ENCODE measurements around the gene SERPINA4. TPM values are rescaled to one million over a fixed set of nuclear protein-coding genes. Genes with fewer than 3 reads are reported as not detected.

Gene SERPINA4
- total and polyA plus RNA-seq, 2 of the 13 experiments (the other 11 are each of a cell fraction or from before 2014, with no cell fraction given) = 39.1 to 57.8 TPM

DNA sequence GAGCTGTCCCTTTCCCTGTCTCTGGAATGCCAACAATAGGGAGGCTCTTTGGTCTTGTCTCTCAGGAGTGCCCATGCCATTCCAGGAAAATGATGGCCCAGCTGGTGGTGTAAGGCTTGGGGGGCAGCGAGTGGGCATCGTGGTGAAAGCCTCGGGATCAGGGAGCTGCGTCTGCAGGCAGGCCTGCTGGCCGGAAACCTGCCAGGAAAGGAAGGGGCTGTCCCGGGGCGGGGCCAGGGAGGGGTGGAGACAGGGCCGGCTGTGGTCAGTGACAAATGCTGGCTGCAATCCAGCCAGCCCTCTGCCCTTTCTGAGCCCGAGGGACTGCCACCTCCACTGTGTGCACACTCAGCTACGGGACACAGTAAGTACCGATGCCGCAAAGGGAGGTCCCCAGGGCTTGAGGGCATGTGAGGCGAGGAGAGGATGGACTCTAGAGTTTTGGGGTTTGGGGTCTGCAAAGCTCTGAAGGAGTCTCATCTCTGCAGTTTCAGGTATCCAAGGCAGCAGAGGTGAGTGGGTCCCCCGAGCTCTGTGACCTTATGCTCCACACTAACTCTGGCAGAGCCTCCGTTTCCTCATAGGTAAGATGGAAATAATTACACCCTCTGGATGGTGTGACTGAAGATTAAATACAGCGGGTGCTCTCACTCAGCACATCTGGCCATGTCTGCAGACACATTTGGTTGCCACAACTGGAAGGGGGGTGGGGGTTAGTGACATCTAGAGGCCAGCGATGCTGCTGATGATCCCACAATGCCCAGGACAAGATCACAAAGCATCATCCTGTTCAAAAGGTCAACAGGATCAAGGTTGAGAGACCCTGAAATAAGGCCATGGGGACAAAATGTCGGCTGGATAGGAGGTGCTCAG lies 20.1 kb downstream of the SERPINA4 start, which contains the start of gene SERPINA5 (continued):
- TF ChIP-seq HNF4G (IDR thresholded peaks at IDR 0.05; ENCODE audit: borderline replicate concordance, low read depth, low read length) (peak; percentile 33; the same call in 1 of the 2 replicates), HNF4G (CRISPR knock-in tag; IDR thresholded peaks at IDR 0.05; ENCODE audit: borderline replicate concordance, low read depth) (no peak), RFXANK (CRISPR knock-in tag; IDR thresholded peaks at IDR 0.05) (no peak), MED8 (CRISPR knock-in tag; IDR thresholded peaks at IDR 0.05; ENCODE audit: insufficient replicate concordance) (peak; percentile 65), ZBTB49 (CRISPR knock-in tag; IDR thresholded peaks at IDR 0.05; ENCODE audit: borderline replicate concordance) (0 out of 2 replicates have a peak, but pooled peaks have one; percentile 32), POGZ (CRISPR knock-in tag; IDR thresholded peaks at IDR 0.05) (peak; percentile 53), ZNF512B (CRISPR knock-in tag; IDR thresholded peaks at IDR 0.05; ENCODE audit: borderline replicate concordance) (0 out of 2 replicates have a peak, but pooled peaks have one; percentile 14), ZNF607 (CRISPR knock-in tag; IDR thresholded peaks at IDR 0.05; ENCODE audit: borderline replicate concordance) (peak; percentile 16; the same call in 1 of the 2 replicates), ZNF296 (CRISPR knock-in tag; conservative IDR thresholded peaks at IDR 0.05) (no peak), FOSL2 (CRISPR knock-in tag; IDR thresholded peaks at IDR 0.05) (peak; percentile 52), ZBTB4 (CRISPR knock-in tag; IDR thresholded peaks at IDR 0.05; ENCODE audit: borderline replicate concordance) (no peak), FOXO1 (CRISPR knock-in tag; IDR thresholded peaks at IDR 0.05) (peak; percentile 40; the same call in 1 of the 2 replicates)
- TF ChIP-seq, protein P1, sequence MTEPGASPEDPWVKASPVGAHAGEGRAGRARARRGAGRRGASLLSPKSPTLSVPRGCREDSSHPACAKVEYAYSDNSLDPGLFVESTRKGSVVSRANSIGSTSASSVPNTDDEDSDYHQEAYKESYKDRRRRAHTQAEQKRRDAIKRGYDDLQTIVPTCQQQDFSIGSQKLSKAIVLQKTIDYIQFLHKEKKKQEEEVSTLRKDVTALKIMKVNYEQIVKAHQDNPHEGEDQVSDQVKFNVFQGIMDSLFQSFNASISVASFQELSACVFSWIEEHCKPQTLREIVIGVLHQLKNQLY (CRISPR knock-in tag; IDR thresholded peaks at IDR 0.05) = 0 out of 2 replicates have a peak, but pooled peaks have one; percentile 13
- TF ChIP-seq, protein P2, sequence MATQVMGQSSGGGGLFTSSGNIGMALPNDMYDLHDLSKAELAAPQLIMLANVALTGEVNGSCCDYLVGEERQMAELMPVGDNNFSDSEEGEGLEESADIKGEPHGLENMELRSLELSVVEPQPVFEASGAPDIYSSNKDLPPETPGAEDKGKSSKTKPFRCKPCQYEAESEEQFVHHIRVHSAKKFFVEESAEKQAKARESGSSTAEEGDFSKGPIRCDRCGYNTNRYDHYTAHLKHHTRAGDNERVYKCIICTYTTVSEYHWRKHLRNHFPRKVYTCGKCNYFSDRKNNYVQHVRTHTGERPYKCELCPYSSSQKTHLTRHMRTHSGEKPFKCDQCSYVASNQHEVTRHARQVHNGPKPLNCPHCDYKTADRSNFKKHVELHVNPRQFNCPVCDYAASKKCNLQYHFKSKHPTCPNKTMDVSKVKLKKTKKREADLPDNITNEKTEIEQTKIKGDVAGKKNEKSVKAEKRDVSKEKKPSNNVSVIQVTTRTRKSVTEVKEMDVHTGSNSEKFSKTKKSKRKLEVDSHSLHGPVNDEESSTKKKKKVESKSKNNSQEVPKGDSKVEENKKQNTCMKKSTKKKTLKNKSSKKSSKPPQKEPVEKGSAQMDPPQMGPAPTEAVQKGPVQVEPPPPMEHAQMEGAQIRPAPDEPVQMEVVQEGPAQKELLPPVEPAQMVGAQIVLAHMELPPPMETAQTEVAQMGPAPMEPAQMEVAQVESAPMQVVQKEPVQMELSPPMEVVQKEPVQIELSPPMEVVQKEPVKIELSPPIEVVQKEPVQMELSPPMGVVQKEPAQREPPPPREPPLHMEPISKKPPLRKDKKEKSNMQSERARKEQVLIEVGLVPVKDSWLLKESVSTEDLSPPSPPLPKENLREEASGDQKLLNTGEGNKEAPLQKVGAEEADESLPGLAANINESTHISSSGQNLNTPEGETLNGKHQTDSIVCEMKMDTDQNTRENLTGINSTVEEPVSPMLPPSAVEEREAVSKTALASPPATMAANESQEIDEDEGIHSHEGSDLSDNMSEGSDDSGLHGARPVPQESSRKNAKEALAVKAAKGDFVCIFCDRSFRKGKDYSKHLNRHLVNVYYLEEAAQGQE (IDR thresholded peaks at IDR 0.05; ENCODE audit: borderline replicate concordance in 1 of 2, low read depth in 1 of 2, low read length in 2 of 2) = peak in 1 of 2 experiments; percentile 33; a peak in 1 of 4 replicates

All from HepG2 (cell line).